GM21526 (cell line): ENCODE results near the gene PDE1C.
"Not testable (repeated sequence)": the region's sequence is repeated elsewhere in the genome, so short reads cannot be mapped to it uniquely, and the experiment has no call there.

Experiments used
- ATAC-seq: cut with Tn5 transposase; IDR thresholded peaks from one replicate; pipeline ENCODE4 v1.9.1; 2021; ENCODE audit warnings: moderate library complexity; ENCODE audit not compliant: unreplicated experiment, low FRiP score

PDE1C gene

DNA sequence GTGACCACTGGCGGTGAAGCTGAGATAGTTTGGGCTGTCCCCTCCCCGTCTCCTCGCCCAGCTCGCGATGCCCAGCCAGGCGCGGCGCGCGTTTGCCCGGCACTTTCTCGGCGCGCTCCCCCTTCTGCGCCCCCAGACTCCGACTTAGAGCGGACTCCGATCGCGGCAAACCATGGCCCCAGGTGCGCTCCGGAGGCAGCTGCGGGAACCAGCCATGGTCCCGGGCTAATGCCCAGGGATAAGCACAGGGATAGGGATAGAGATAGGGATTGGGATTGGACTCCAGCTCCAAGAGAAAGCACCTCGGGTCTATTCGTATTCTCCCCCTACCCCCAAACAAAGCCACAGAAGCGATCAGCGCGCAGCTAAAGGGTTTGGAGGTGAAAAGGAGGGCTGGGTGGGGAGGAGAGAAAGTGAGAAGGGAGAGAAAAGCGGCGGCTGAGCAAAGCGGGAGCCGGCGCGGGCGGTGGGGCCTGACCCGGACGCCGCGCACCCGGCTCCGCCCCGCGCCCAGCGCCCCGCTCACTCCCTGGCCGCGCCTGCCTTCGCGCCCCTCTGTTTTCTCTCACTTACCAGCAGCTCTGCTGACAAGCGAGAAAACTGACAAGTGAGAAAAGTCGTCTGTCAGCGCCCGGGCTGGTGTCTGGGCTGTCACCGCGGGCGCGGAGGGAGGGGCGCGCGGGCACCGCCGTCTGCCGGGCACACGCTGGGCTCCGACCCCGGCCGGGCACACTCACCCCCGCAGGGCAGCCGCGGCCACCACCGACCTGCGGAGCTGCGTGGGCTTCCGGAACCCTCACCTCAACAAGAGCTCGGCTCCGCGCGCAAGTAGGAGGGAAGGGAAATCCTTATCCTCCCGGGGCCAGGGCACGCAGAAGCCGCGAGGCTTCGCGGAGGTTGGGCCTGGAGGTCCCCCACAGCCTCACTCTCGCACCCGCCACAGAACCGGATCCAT is at the start of gene PDE1C:
Gene PDE1C (minus strand): TSS at position 2 of the 955 bp plus-strand sequence.
- no peak for ATAC-seq

DNA sequence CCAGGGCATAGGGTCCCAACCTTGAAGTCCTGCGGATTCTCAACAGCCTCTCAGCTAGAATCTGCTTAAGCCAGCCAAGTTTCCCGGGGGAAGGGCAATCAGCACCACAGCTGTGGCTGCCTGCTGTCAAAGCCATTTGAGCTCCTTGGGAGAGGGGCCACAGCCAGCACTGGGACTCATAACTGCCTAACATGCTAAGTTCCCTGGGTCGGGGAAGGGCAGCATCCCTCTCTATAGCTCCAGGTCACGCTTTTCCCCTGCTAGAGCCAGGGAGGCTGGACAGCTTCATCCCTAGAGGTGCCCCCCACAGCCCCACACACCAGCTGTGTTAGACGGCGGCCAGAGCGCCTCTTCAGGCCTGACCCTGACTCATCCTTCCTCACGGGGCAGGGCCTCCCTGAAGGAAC is 49.6 kb upstream of the PDE1C start:
- ATAC-seq = no peak

DNA sequence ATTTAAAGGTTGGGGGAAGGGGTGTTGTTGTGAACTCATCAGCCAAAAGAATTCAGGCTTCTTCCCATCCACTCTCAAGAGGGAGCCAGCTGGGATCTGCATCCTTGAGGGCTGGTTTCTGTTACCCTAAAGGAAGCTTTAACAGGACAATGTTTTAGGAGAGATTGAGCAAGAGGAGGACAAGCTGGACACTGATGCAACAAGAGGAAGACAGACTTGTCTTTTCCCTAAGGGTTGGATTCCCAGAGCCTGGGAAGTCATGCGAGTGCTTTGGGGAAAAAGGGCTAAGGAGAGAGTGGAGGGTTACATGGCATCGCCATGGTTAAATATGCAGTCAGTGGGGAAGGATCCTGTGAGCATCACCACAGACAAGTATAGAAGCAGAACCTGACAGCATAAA is 47.6 kb upstream of the PDE1C start:
- ATAC-seq = no peak

DNA sequence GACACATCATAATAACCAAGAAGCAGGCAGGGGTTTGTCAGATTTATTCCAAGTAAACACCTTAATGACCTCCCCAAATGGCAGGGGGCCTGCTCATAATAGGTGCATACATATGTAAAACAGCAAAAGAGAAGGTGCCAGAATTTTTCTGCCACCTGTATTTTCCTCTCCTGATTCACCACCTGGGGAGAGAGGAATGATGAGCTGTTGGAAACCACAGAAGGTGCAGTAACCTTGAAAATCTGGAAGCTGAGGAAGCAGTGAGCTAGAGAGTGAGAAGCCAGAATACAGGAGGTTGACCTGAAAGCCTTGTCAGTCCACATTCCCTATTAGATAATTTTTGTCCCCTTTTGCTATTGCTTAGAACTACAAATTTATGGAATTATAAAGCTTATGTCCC is 46.2 kb upstream of the PDE1C start:
- ATAC-seq = no peak

DNA sequence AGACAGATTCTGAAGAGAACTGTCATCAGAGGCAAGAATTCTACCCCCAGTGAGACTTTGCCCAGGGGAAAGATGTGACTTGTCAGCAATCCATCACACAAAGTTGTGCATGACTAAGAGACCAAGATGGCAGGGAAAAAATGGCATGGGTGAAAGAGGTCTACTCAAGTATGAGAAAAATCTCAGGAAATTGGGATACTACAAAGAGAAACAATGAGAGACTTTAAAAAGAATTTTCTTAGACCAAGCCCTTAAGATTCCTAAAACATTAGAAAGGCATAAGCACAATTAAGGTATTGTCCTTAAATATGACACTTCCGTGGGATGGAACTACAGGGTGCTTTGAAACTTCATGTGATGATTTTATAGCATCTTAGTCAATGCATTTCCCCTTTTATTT is 45.6 kb upstream of the PDE1C start:
- no peak for ATAC-seq

DNA sequence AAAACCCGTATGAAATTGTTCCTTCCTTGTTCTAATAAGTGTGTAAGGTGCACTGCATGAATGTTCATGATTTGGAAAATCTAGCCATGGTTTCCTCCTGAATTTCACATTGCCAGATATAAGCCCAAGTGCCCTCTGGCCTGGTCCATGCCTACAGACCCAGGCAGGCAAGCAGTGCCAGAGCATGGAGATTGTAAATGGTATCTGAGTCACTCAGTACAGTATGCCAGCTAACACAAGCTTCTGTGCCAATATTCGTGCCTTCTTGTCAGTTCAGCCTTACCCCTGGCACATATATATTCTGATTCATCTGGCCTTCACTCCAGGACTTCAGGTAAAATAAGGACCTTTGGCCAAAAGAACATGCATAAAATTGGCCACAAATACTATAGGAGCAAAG is 38.4 kb upstream of the PDE1C start:
- ATAC-seq = no peak

DNA sequence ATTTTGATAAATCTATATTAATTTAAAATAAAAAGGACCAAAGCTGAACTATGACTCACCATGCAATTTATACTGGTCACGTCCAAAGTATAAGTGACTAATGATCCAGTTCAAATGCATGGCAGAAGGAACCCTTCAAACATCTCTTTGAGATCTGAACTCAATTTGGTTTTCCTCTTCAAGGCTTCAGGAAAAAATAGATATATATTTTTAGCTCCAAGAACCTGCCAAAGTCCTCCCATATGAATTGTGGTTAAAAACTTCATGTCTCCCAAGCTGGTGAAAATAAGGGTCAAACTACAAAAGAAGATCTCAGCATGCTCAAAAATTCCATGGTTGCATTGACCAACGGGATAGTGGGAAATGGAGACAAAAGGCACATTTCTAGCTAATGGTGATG is 34.6 kb upstream of the PDE1C start:
- no peak for ATAC-seq

DNA sequence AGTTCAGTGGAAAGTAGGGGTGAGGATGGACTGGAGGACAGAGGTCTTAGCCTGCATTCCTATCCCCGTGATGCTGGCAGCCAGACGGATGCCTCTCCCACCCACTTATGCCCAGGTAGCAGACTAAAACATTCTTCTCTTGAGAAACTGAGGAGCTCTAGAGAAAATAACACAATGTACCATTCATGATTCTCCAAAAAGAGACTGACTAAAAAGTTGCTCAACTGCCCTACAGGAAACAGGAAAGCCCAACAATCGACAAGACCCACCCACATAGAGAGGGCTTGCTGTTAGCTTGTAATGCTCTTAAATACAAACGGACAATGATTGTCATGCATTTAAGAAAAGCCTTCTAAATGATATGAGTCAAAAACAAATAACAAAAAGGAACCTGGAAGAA is 33.2 kb upstream of the PDE1C start:
- ATAC-seq = no peak

DNA sequence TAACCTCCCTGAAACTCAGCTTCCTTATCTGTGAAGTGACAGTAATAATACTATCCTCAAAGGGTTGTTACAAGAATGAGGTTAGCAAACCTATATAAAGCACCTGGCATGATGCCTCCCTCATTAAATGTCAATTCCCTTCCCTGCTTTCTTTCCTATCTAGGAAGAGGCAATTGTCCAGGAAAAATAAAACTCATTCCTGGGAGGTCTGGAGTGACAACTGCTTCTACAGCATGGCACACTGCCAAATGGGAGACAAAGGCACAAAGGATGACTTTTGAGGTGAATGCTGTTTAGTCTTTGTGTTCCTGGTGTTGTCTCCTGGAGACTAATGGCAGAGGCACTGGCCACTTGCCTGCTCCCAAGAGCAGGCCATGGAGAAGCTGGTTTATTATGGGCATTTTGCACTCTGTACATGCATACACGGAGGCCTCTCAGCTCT is 32.2 kb upstream of the PDE1C start:
- no peak for ATAC-seq

DNA sequence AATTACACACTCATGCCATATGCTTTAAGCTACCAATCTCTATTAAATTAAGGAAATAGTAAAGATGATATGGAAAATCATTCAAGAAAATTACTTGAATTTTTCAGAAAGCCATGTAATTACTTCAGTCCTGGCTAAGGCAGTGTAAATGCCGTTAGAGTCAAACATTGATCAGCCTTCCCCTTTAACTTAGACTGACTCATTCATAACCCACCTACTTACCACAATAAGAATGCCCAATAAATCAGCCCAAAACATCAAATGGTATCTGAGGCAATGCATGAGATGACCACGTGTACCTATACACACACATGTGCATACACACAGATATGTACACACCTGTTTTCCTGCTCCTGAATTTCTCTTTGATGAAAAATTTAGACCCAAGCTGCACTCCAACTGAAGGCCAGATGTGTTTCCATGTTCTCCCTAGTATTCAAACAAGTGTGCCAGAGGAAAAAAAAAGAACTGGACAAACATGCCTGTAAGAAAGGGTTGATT is 30.2 kb upstream of the PDE1C start:
- ATAC-seq = no peak

DNA sequence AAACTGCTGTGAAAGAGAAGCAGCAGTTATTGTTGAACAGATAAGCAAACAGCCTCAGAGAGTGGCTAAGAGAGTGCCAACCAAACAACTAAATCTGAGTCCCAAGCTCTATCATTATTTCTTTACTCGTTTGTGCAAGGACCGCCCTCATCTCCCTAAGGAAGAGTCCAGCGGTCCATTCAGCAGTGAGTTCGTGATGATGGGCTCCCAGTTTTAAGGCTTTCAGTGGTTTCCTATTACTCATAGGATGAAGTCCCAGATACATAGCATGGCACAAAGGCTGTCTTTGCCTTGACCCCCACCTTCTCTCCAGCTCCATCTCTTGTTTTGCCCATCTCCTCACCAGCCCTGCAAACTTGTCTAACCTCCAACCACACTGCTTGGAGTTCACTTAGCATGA is 24.3 kb upstream of the PDE1C start:
- ATAC-seq = no peak

DNA sequence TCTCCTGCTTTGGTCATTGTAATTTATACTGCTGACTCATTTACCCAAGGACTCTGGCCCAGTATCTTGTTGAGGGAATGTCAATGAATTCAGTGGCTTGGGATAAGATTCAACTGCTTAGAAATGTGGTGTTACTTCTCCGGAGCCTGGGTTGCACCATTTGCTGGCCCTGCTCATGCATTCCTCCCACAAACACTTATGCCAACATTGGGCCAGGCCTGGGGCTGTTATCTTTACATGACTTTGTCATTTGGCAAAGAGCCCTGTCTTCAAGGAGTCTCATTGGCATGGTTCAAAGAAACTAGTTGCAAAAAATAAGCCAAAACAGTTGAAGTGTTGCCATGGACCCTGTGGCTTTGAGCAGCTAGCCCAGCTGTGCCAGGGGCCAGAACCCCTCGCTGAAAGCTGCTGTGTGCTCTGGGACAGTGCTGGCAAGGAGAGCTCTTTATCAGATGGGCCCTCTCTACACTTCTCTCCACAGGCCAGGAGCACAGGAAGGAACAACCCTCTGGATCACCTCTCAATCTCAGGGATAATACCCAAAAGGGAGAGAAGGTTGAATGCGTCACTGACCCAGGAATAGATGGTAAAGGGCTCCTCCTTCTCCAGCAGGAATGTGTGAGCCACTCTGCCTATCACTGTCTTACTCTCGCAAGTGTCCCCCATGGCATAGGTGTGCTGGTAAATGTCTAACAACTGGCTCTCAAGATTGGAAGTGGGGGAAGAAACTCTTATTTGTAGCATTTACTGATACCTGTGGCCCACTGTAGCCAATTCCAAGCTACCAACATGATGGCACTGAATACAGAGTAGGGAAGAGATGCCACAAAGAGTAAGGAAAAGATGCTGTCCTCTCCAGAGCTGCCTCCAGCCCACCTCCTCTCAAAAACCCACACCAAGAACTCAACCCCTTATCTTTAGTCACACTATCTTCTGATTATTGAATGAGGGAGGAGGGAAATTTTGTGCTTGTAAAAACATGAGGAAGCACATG is 23.5 kb upstream of the PDE1C start:
- no peak for ATAC-seq

DNA sequence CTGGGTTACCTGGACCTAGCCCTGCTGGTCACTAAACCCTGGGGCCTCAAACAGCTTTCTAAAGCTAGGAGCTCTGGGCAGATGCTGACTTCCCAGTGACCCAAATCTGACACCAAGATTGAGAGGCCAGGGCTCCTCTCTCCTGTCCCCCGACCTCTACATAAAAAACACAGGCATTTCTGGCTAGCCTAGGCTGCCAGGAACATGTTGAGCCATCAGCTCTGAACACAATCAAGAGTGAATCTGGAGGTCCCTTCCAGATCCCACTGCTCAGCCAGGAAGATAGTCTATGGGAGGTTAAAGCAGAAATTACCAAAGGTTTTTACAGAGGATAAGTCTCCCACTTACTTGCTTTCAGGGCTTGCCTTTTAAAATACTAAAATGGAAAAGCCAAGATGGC is 22.1 kb upstream of the PDE1C start:
- ATAC-seq = no peak

DNA sequence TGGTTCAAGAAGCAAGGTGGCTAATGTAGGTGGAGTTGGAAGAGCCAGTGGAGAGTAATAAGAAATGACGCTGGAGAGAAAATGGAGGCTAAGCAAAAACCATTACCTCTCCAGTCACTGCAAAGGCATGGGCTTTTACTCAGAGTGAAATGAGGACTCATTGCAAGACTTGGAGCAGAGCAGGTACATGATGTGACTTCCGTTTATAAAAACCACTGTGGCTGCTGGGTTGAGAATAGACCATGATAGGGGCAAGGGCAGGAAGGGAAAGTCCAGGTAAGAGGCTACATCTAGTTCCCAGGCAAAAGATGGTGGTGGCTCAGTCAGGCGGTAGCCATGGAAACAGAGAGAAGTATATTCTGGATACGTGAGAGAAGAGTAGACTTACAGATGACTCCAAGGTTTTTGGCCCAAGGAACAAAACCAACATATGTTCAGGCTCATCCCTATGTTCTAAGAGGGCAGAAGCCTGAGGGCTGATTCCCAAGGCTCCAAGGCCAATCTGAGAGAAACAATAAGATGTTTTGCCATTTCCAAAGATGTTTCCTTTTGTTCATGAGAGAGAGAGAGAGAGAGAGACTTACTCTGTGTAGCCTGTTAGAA is 21.5 kb upstream of the PDE1C start:
- ATAC-seq = no peak

DNA sequence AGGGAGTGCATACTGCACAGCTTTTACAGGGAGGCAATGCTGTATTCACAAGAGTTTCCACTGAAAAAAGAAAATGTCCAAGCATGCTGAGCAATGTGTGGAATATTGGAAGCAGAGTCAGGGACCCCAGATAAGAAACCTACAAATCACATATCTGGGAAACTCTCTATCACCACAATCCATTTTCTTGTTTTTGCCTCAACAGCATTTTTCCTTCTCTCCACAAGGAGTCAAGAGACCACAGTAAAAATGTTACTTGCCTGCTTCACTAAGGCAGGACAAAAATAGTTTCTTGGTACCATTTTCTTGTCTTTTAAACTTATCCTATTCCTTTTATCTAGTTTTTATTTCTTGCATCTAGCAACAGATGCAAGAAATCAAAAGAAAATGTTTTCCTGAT is 19.5 kb upstream of the PDE1C start:
- ATAC-seq = no peak

DNA sequence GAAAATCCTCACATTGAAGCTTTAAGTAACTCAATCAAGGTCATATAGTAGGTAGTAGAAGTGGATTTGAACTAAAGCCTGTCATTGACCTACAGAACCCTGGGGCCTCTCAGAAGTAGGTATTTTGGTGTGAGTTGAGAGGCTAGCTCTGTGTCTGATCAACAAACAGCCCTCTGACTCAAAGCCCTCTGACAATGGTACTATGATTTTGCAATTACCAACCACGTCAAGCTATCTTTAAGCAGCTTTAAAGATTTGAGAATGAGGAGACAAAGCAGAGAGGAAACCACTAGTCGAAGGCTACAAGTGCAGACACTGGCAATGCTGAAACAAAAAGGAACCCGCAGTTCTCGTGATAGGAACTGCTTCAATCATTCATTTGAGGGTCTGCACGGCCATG is 19.0 kb upstream of the PDE1C start:
- ATAC-seq = no peak

DNA sequence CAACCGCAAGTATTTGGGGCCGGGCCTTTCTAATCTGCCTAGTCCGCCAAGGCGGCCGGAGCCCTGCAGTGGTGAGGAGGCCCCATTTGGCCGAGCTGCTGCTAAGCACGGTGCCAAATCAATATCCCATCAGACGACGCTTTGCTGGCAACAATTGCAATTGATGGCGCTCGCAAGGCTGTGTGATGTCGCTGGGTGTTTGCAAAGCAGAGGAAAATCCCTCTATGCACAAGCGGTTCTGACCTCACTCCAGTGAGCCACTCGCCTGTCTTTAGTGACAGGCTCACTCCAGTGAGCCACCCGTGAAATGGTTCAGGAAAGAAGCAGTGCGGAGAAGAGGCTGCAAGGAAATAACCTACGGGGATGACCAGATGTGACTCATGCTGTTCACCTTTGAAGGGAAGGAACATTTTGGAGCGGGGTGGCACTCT is 18.3 kb upstream of the PDE1C start:
- ATAC-seq = no peak

DNA sequence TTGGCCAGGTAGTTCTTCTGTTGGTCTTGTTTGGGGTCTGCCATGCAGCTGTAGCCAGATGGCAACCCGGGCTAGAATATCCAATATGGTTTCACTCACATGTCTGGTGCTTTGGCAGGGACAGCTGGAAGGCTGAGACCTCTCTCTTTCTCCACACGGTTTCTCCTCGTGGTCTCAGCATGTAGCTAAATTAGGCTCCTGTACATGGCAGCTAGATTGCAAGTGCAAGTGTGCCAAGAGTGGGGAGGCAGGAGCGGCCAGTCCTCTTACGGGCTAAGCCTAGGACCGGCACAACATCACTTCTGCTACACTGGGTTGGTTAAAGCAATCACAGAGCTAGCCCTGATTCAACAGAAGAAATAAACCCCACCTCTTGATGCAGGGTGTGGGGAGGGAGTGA is 9.3 kb upstream of the PDE1C start:
- no peak for ATAC-seq

DNA sequence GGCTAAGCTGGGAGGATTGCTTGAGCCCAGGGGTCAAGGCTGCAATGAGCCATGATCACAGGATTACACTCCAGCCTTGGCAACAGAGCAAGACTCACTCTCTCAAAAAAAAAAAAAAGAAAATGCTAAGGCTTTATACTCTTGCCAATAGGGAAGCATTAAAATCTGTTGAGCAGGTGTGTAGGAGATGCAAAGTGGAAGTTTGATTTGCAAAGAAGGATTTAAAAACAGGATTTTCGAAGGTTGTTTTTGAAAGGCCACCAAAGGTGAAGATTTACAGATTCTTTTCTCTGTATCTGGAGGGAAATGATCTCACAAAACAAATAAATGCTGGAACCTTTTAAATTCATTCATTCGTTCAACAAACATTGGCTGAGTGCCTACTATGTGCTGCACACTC is 8.6 kb upstream of the PDE1C start:
- no peak for ATAC-seq

DNA sequence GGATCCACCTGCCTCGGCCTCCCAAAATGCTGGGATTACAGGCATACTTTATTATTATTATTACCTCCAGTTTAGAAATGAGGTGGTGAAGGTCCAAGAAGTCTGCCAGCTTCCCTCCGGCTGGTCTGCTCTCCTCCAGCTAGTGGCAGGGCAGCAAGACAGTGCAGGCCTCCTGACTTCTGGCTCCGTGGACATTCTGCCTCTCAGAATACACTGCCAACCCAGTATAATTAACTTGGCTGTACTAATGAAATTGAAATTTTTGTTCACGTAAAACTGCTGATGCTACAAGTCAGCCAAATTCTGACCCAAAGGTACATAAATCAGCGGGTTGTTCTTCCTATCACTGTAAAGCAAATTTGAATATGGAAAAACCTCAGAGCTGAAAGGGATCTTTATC is 7.6 kb upstream of the PDE1C start:
- no peak for ATAC-seq

DNA sequence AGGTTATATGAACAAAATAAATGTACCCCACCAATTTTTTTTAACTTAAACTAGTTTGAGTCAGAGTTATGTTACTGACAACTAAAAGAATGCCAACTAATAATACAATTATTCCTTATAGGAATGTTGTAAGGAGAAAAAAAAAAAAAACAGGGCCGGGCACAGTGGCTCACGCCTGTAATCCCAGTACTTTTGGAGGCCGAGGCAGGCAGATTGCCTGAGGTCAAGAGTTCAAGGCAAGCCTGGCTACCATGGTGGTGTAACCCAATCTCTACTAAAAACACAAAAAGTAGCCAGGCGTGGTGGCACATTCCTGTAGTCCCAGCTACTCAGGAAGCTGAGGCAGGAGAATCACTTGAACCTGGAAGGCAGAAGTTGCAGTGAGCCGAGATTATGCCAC is 6.6 kb upstream of the PDE1C start:
- not testable (repeated sequence) for ATAC-seq
